ENCODE results near the gene EXOG. TPM values are rescaled to one million over a fixed set of nuclear protein-coding genes. Genes with fewer than 3 reads are reported as not detected.
A peak's percentile ranks its signal among the peaks of the same experiment; 100 is the strongest.

Gene EXOG
- total RNA-seq, 2 donors from 2014 or later: 23.4 to 36.6 TPM

GRCh38 chr3:38489766-38490165 is 6.4 kb upstream of the EXOG start:
- no peaks in the 10 kb centered on the region for H3K4me1 ChIP-seq
- H3K36me3 ChIP-seq: no peaks in the 10 kb centered on the region
- H3K4me3 ChIP-seq: no peak overlapping the region
- H3K27ac ChIP-seq: no peak overlapping the region
- H3K27me3 ChIP-seq: no peaks in the 10 kb centered on the region
- no peak for DNase-seq (ENCODE audit: low spot score)
- no peaks in the 10 kb centered on the region for H3K9me3 ChIP-seq
- TF ChIP-seq CTCF (IDR thresholded peaks at IDR 0.05): no peak

- TF ChIP-seq CTCF (IDR thresholded peaks at IDR 0.05): no peak
- no peaks in the 10 kb centered on the region for H3K36me3 ChIP-seq
- no peak overlapping the region for H3K27ac ChIP-seq
- H3K9me3 ChIP-seq: no peaks in the 10 kb centered on the region
- no peaks in the 10 kb centered on the region for H3K4me1 ChIP-seq
- H3K27me3 ChIP-seq: no peaks in the 10 kb centered on the region
- no peak for DNase-seq (ENCODE audit: low spot score)
- H3K4me3 ChIP-seq: no peak overlapping the region
Measured at GRCh38 chr3:38490281-38491030, 5.7 kb upstream of the EXOG start.

- no peaks in the 10 kb centered on the region for H3K9me3 ChIP-seq
- no peaks in the 10 kb centered on the region for H3K4me1 ChIP-seq
- no peaks in the 10 kb centered on the region for H3K36me3 ChIP-seq
- no peaks in the 10 kb centered on the region for H3K27me3 ChIP-seq
- no peak for TF ChIP-seq CTCF (IDR thresholded peaks at IDR 0.05)
- no peak overlapping the region for H3K4me3 ChIP-seq
- DNase-seq (ENCODE audit: low spot score): no peak
- H3K27ac ChIP-seq: no peak overlapping the region
Measured at GRCh38 chr3:38491215-38491614, 4.9 kb upstream of the EXOG start.

GRCh38 chr3:38493031-38493430 is 3.1 kb upstream of the EXOG start:
- no peak for DNase-seq (ENCODE audit: low spot score)
- Histone ChIP-seq H3K4me3 (no peak overlapping the region), H3K27ac (no peak overlapping the region), H3K4me1 (peaks cover 0 to 12% of the 10 kb centered on the region in 2 donors), H3K27me3 (no peaks in the 10 kb centered on the region), H3K9me3 (no peaks in the 10 kb centered on the region), H3K36me3 (peaks cover 4% of the 10 kb centered on the region)
- no peak for TF ChIP-seq CTCF (IDR thresholded peaks at IDR 0.05)

- Histone ChIP-seq H3K27ac (peak overlapping the region; percentile 86 to 93), H3K36me3 (peaks cover 22% of the 10 kb centered on the region), H3K4me3 (peak overlapping the region; percentile 68 to 84), H3K27me3 (no peaks in the 10 kb centered on the region), H3K9me3 (no peaks in the 10 kb centered on the region), H3K4me1 (peaks cover 0 to 37% of the 10 kb centered on the region in 2 donors)
- TF ChIP-seq CTCF (IDR thresholded peaks at IDR 0.05): no peak
- DNase-seq (ENCODE audit: low spot score): no peak
Measured at GRCh38 chr3:38497031-38497430, 891 bp downstream of the EXOG start.

Data from right atrium auricular region (tissue), 2 donors.